Thyroid gland (tissue), 4 donors: Measurements from ENCODE around the gene PSORS1C1. TPM values are rescaled to one million over a fixed set of nuclear protein-coding genes. Genes with fewer than 3 reads are reported as not detected.

Experiments
- DNase-seq, 2 donors: peaks; one replicate each; pipeline ENCODE4 v3.0.0-alpha.2; 2019
- H3K27ac ChIP-seq, 3 donors: fragments of 200-600 bp; sonication (generic); 1 replicate in 2 of 3; 2 replicates in 1 of 3; pipeline ENCODE4 v1.5.1; 2016 to 2019; ENCODE audit warnings: mild to moderate bottlenecking in 1 of 3, moderate library complexity in 1 of 3
- H3K27me3 ChIP-seq: fragments of 200-600 bp; sonication (generic); one replicate; pipeline ENCODE4 v1.5.1; 2019
- H3K36me3 ChIP-seq, 2 donors: fragments of 200-600 bp; sonication (generic); one replicate each; pipeline ENCODE4 v1.5.1; 2016 to 2019
- H3K4me1 ChIP-seq, 2 donors: fragments of 200-600 bp; sonication (generic); one replicate each; pipeline ENCODE4 v1.5.1; 2017 to 2019
- H3K4me3 ChIP-seq, 3 donors: fragments of 200-600 bp; sonication (generic); replicated peaks in 1 of 3; 1 replicate in 2 of 3; 2 replicates in 1 of 3; pipeline ENCODE4 v1.5.1; 2016; ENCODE audit warnings: mild to moderate bottlenecking in 1 of 3
- H3K9me3 ChIP-seq: fragments of 200-600 bp; sonication (generic); one replicate; pipeline ENCODE4 v1.5.1; 2017
- POLR2A ChIP-seq, 2 donors: fragments of 450-650 bp; IDR thresholded peaks; one replicate each; pipeline ENCODE4 v1.6.1; 2017; ENCODE audit warnings: antibody characterized with exemption in 2 of 2, mild to moderate bottlenecking in 2 of 2, moderate library complexity in 1 of 2
- WGBS, 2 donors: methylation state at CpG; one replicate each; pipeline ENCODE4 v1.1.5; 2017; 5-methylcytosine and 5-hydroxymethylcytosine counted together
- intact Hi-C: fragments of 100-400 bp; cut with DNase I; formaldehyde crosslinking; loops from one replicate; pipeline ENCODE4 v1.15.1; 2023
- total RNA-seq, 4 donors: library from RNA; depleted of rRNA; stranded (reverse); fragments of >200 nt; gene quantifications; one replicate each; pipeline ENCODE4 v1.2.3, GENCODE V29; 2016
- TF ChIP-seq, protein P1 (sequence below), 6 experiments: fragments of 200-600 bp in 3 of 6; fragments of 450-650 bp in 3 of 6; sonication (generic) in 3 of 6; IDR thresholded peaks; one replicate each; pipeline ENCODE4 v1.5.1; 2016 to 2019; ENCODE audit warnings: antibody characterized with exemption in 6 of 6, mild to moderate bottlenecking in 2 of 6, inconsistent platforms in 1 of 6, moderate library complexity in 1 of 6

PSORS1C1 gene
- total RNA-seq, 4 donors from 2014 or later, result 1.6 to 3.8 (median 2.4) TPM

DNA sequence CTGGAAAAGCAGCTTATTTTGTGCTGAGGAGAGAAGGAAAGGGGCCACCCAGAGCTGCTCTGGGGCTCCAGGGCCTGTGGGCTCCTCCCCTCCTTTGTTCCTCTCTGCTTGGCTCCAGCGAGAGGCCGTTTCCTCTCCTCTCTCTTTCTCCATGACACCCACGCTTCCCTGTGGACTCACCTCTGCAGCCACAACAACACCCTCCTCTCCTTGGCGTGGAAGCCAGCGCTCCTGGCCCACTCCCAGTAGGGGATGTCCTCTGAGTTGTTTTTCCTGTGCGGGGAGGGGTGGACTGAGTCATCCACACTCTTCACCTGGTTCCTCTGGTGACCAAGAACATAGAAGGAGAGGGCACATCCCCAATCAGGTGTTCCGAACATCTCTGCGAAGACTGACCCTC, 10.6 kb downstream of the PSORS1C1 start:
- no peaks in the 10 kb centered on the region for H3K36me3 ChIP-seq
- H3K9me3 ChIP-seq, result no peaks in the 10 kb centered on the region
- no peak for TF ChIP-seq POLR2A (IDR thresholded peaks at IDR 0.05)
- TF ChIP-seq, protein P1, sequence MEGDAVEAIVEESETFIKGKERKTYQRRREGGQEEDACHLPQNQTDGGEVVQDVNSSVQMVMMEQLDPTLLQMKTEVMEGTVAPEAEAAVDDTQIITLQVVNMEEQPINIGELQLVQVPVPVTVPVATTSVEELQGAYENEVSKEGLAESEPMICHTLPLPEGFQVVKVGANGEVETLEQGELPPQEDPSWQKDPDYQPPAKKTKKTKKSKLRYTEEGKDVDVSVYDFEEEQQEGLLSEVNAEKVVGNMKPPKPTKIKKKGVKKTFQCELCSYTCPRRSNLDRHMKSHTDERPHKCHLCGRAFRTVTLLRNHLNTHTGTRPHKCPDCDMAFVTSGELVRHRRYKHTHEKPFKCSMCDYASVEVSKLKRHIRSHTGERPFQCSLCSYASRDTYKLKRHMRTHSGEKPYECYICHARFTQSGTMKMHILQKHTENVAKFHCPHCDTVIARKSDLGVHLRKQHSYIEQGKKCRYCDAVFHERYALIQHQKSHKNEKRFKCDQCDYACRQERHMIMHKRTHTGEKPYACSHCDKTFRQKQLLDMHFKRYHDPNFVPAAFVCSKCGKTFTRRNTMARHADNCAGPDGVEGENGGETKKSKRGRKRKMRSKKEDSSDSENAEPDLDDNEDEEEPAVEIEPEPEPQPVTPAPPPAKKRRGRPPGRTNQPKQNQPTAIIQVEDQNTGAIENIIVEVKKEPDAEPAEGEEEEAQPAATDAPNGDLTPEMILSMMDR (IDR thresholded peaks at IDR 0.05), result no peak
- H3K4me1 ChIP-seq, result peaks cover 11 to 46% of the 10 kb centered on the region in 2 donors
- 33 to 43% methylated on average over 8 of the region's 8 CpGs for WGBS, 2 donors
- intact Hi-C loops, result no loop called here
- H3K27ac ChIP-seq, result peak overlapping the region; percentile 33 to 63 (median 52)
- peak; percentile 82 to 91 for DNase-seq
- no peak overlapping the region for H3K4me3 ChIP-seq
- H3K27me3 ChIP-seq, result no peaks in the 10 kb centered on the region

DNA sequence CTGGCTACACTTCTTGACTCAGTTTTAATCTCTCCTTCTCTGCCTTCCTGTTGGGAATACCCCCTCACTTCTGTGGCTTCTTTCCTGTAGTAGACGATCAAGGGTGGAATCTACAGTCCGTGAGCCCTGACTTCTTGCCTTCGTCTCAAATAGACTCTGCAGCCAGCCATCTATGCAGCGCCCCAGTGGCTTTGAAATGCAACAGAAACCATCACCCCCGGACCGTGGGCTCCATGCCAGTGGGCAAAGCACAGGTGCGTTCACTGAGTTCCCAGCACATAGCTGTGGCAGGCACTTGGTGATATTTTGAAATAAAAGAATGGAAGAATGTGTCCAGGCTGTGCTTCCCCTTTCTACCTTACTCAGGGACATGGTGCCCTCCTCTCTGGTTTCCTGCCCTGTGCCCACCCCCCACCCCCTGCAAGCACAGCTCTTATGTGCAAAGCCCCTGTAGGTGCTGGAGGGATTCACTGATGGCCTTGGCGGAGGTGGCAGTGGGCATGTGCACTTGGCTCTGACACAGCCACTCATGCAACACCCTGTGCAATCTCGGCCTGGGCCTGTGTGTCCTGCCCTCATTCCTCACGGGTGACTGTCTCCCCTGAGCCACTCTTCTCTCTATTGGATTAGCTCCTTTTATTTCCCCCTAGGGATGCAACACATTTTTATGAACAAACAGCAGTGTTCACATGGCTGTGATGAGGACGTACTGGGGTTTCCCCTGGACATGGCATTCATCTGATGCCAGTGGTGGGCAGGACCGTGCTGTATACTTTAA, 11.2 kb downstream of the PSORS1C1 start:
- peaks cover 11 to 43% of the 10 kb centered on the region in 2 donors for H3K4me1 ChIP-seq
- peak overlapping the region in 2 of 3 donors; percentile 36 to 63 for H3K27ac ChIP-seq
- H3K27me3 ChIP-seq, result no peaks in the 10 kb centered on the region
- no peaks in the 10 kb centered on the region for H3K36me3 ChIP-seq
- intact Hi-C loops, result no loop called here
- peak; percentile 56 to 80 for DNase-seq
- TF ChIP-seq, protein P1 (IDR thresholded peaks at IDR 0.05), result no peak
- TF ChIP-seq POLR2A (IDR thresholded peaks at IDR 0.05), result no peak
- 50 to 58% methylated on average over 12 of the region's 12 CpGs for WGBS, 2 donors
- H3K9me3 ChIP-seq, result no peaks in the 10 kb centered on the region
- no peak overlapping the region for H3K4me3 ChIP-seq

DNA sequence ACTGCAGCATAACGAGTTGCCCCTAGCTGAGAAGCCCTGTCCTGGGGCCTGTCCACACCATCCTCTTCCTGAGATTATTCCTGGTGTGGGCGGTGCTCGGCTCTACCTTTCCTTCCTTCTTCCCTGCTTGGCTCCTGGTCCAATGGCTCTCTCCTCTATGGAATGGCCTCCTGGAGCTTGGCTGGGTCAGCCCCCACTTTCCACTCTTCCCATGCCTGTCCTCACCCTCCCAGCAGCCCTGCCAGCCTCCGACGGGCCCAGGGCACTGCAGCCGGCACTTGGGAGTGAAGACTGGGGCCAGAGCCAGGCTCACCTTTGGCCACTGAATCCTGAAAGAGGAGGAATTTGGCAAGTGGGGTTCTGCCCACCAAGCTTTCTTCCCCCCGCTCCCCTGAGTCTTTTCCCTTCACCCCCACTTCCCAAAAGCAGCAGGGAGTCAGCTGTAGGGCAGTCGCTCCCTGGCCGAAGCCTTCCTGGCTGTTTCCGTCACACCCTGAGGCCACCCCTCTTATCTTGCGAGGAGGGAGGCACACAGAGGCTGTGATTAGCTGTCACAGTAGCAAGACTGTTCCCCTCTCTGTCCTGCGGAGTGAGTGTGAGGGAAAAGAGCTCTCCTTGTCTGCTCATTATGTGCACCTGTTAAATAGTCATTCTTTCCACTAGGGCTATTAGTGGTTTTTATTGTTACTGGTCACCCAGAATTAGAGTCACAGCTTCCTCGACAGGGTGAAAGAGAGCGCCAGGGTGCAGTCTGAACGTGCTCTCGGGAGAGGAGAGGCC, 12.0 kb downstream of the PSORS1C1 start:
- TF ChIP-seq, protein P1 (IDR thresholded peaks at IDR 0.05), result no peak
- no peak for TF ChIP-seq POLR2A (IDR thresholded peaks at IDR 0.05)
- H3K4me1 ChIP-seq, result peaks cover 11 to 43% of the 10 kb centered on the region in 2 donors
- no peaks in the 10 kb centered on the region for H3K9me3 ChIP-seq
- H3K4me3 ChIP-seq, result no peak overlapping the region
- H3K27me3 ChIP-seq, result no peaks in the 10 kb centered on the region
- H3K27ac ChIP-seq, result peak overlapping the region in 2 of 3 donors; percentile 36 to 63
- 72 to 78% methylated on average over 16 of the region's 16 CpGs for WGBS, 2 donors
- DNase-seq, result no peak
- intact Hi-C loops, result no loop called here
- H3K36me3 ChIP-seq, result no peaks in the 10 kb centered on the region

DNA sequence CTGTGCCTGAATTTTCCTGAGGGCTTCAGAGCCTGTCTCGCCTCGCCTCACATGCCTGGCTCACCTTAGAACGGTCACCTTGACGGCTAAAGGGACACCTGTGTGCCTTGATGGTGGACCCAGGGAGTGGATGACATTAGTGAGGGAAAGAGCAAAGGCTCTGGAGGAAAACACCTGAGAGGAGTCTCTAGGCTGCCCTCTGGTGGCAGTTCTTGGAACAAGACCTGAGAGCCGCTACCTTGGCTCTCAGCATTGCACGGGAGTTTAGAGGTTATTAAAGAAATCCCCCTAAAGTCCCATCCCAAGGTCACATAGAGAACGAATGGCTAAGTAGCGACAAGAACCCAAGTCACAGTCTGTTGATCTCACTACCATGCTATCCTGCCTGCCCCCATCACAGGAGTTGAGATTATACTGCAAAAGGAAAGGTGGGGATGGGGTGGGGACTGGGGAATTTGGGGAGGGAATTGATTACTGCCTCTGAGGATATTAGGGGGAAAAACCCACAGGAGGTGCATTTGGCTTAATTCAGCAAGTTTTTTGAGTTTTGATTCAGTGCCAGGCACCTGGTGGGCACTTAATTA, 13.6 kb downstream of the PSORS1C1 start:
- H3K27me3 ChIP-seq, result no peaks in the 10 kb centered on the region
- no peak for TF ChIP-seq POLR2A (IDR thresholded peaks at IDR 0.05)
- TF ChIP-seq, protein P1 (IDR thresholded peaks at IDR 0.05), result peak; percentile 64 to 94 (median 72)

More for the DNA sequence above, 13.6 kb downstream of the PSORS1C1 start:
- no peak overlapping the region for H3K4me3 ChIP-seq
- H3K4me1 ChIP-seq, result peaks cover 4 to 31% of the 10 kb centered on the region in 2 donors
- H3K27ac ChIP-seq, result no peak overlapping the region
- peak; percentile 72 to 79 for DNase-seq
- intact Hi-C loops, result no loop called here
- H3K36me3 ChIP-seq, result no peaks in the 10 kb centered on the region
- 6 to 7% methylated on average over 8 of the region's 8 CpGs for WGBS, 2 donors
- no peaks in the 10 kb centered on the region for H3K9me3 ChIP-seq
